ENCODE data around the gene GYG1.

- TF ChIP-seq, protein P1, sequence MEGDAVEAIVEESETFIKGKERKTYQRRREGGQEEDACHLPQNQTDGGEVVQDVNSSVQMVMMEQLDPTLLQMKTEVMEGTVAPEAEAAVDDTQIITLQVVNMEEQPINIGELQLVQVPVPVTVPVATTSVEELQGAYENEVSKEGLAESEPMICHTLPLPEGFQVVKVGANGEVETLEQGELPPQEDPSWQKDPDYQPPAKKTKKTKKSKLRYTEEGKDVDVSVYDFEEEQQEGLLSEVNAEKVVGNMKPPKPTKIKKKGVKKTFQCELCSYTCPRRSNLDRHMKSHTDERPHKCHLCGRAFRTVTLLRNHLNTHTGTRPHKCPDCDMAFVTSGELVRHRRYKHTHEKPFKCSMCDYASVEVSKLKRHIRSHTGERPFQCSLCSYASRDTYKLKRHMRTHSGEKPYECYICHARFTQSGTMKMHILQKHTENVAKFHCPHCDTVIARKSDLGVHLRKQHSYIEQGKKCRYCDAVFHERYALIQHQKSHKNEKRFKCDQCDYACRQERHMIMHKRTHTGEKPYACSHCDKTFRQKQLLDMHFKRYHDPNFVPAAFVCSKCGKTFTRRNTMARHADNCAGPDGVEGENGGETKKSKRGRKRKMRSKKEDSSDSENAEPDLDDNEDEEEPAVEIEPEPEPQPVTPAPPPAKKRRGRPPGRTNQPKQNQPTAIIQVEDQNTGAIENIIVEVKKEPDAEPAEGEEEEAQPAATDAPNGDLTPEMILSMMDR (conservative IDR thresholded peaks at IDR 0.05; ENCODE audit: low read depth, low read length) = no peak
- TF ChIP-seq POLR2A (IDR thresholded peaks at IDR 0.05; ENCODE audit: low read depth, low read length) = no peak
- no peak for TF ChIP-seq BHLHE40 (IDR thresholded peaks at IDR 0.05; ENCODE audit: low read depth, low read length)
- TF ChIP-seq, protein P2, sequence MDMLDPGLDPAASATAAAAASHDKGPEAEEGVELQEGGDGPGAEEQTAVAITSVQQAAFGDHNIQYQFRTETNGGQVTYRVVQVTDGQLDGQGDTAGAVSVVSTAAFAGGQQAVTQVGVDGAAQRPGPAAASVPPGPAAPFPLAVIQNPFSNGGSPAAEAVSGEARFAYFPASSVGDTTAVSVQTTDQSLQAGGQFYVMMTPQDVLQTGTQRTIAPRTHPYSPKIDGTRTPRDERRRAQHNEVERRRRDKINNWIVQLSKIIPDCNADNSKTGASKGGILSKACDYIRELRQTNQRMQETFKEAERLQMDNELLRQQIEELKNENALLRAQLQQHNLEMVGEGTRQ (IDR thresholded peaks at IDR 0.05; ENCODE audit: low read depth, low read length) = no peak
- TF ChIP-seq RAD21 (IDR thresholded peaks at IDR 0.05; ENCODE audit: low read length) = no peak
- TF ChIP-seq NFE2L2 (IDR thresholded peaks at IDR 0.05; ENCODE audit: low read depth, low read length) = no peak
- no peak for TF ChIP-seq SMC3 (IDR thresholded peaks at IDR 0.05; ENCODE audit: low read depth, low read length)
- TF ChIP-seq RFX5 (IDR thresholded peaks at IDR 0.05; ENCODE audit: low read depth, low read length) = no peak
- TF ChIP-seq CEBPB (IDR thresholded peaks at IDR 0.05; ENCODE audit: low read depth, low read length) = no peak
Measured at GRCh38 chr3:149055575-149055974, 64.2 kb downstream of the GYG1 start.
